ENCODE measurements around the gene CCT7. TPM values are rescaled to one million over a fixed set of nuclear protein-coding genes. Genes with fewer than 3 reads are reported as not detected.

The CCT7 gene
- total and polyA plus RNA-seq, 2 donors (not counting 3 experiments of a cell fraction or from before 2014, with no cell fraction given), result 343 to 362 TPM

- intact Hi-C loops (cut with micrococcal nuclease), result no loop called here
- H3K79me2 ChIP-seq (ENCODE audit: control insufficient read depth, insufficient read depth, low read length), result no peaks in the 10 kb centered on the region
- FAIRE-seq, result no peak
- H3K27ac ChIP-seq (ENCODE audit: insufficient read depth, low read depth, low read length), result no peak overlapping the region
- ChIA-PET CTCF (interaction anchor here (1.4 to 1.7 kb wide), 2 partner anchors 9 to 293 kb away, joined by 3 to 6 read pairs; no protein-coding TSS in a partner anchor), POLR2A (no interaction called here)
- no peak overlapping the region for H3K4me2 ChIP-seq (ENCODE audit: insufficient read depth, low read length)
- H3K36me3 ChIP-seq (ENCODE audit: control insufficient read depth in 2 of 2, extremely low read depth in 1 of 2, insufficient read depth in 2 of 2, low read length in 2 of 2), result no peaks in the 10 kb centered on the region
- H3K4me1 ChIP-seq (ENCODE audit: control insufficient read depth, extremely low read depth, insufficient read depth, low read length), result no peaks in the 10 kb centered on the region
- no TSS peak for BruUV-seq (replicated peaks)
- DNase-seq (ENCODE audit: low read depth, low spot score), result no peak
- no peaks in the 10 kb centered on the region for H3K9me3 ChIP-seq (replicated peaks; ENCODE audit: control insufficient read depth, insufficient read depth, low read length)
- TF ChIP-seq GATA2 (IDR thresholded peaks at IDR 0.05; ENCODE audit: insufficient read depth, insufficient read length, low read depth, low read length) (no peak), FOS (IDR thresholded peaks at IDR 0.05; ENCODE audit: borderline replicate concordance, insufficient read depth, low read length) (no peak), POLR2A (IDR thresholded peaks at IDR 0.05; ENCODE audit: low read depth, low read length) (no peak), JUN (IDR thresholded peaks at IDR 0.05; ENCODE audit: borderline replicate concordance, insufficient read depth, insufficient read length, low read depth) (no peak), MYC (IDR thresholded peaks at IDR 0.05; ENCODE audit: low read depth, low read length) (no peak), POLR2AphosphoS5 (IDR thresholded peaks at IDR 0.05; ENCODE audit: insufficient read depth, low read depth, low read length) (no peak), CTCF (IDR thresholded peaks at IDR 0.05; ENCODE audit: extremely low read depth in 1 of 2, insufficient read depth in 1 of 2, low read depth in 1 of 2, low read length in 2 of 2) (no peak), MAX (IDR thresholded peaks at IDR 0.05; ENCODE audit: insufficient read depth, insufficient read length) (no peak), EZH2 (IDR thresholded peaks at IDR 0.05; ENCODE audit: borderline replicate concordance, low read depth, low read length, severe bottlenecking) (no peak)
- H2AFZ ChIP-seq (ENCODE audit: low read depth, low read length), result no peak overlapping the region
- H3K4me3 ChIP-seq (replicated peaks in 1 of 3; ENCODE audit: insufficient read depth in 1 of 3, low read depth in 1 of 3, low read length in 3 of 3), result no peak overlapping the region
- no peak overlapping the region for H3K9ac ChIP-seq (replicated peaks; ENCODE audit: extremely low read depth, insufficient read depth, low read length)
- H3K27me3 ChIP-seq (ENCODE audit: control insufficient read depth in 2 of 2, insufficient read depth in 2 of 2, low read length in 2 of 2), result peaks cover 21 to 25% of the 10 kb centered on the region in 2 experiments
- dilution Hi-C loops (cut with MboI; ENCODE audit: extremely low pct_ligation_motif_present, low sequenced_read_pairs), result no loop called here
- no peaks in the 10 kb centered on the region for H4K20me1 ChIP-seq (replicated peaks; ENCODE audit: control insufficient read depth, extremely low read depth, insufficient read depth, low read length)
- no peaks in the 10 kb centered on the region for H3K9me1 ChIP-seq (replicated peaks; ENCODE audit: control insufficient read depth, extremely low read depth, insufficient read depth, low read length)
These were observed 48.1 kb upstream of the CCT7 start for GRCh38 chr2:73185965-73186364.

Data from endothelial cell of umbilical vein (primary cell).